ENCODE measurements around the gene SPPL2A. TPM values are rescaled to one million over a fixed set of nuclear protein-coding genes. Genes with fewer than 3 reads are reported as not detected.

Gene SPPL2A
- total and polyA plus RNA-seq, 7 donors: 70.6 to 303 (median 187) TPM

DNA sequence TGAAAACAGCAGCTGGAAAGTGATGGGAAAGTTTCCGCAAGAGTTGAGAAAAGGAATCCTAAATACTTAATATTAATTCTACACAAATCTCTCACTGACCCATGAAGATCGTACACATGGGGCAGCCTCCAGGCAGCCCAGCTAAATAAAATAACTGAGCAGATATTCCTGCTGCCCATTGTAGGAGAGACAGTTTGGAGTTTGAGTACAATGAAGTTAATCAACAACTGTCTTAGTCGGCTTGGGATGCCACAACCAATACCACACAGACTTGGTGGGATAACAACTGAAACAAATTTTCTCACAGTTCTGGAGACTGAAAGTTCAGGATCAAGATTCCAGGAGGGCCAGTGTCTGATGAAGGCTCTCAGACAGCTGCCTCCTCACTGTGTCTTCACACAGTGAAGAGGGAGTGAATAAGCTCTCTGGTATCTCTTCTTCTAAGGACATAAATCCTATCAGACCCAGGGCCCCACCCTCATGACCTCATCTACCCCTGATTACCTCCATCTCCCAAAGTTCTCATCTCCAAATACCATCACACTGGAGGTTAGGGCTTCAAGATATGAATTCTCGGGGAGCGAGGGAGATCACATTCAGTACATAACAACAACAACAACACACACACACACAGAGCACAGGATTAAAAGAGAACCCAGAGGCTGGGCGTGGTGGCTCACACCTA lies 88.6 kb downstream of the SPPL2A start:
- WGBS, 3 donors: 79 to 84% (median 83%) methylated on average over 6 of the region's 6 CpGs
- DNase-seq: no peak
- Histone ChIP-seq H3K27ac (no peak overlapping the region), H3K36me3 (ENCODE audit: insufficient read depth in 1 of 2, low read depth in 1 of 2) (peaks cover 0 to 10% of the 10 kb centered on the region in 2 donors), H3K9me3 (no peaks in the 10 kb centered on the region), H3K4me1 (no peaks in the 10 kb centered on the region), H3K4me3 (no peak overlapping the region), H3K27me3 (ENCODE audit: insufficient read depth in 3 of 3, low read length in 2 of 3) (no peaks in the 10 kb centered on the region)
- peak; percentile 57 to 82 (median 68) for ATAC-seq
- TF ChIP-seq, protein P1, sequence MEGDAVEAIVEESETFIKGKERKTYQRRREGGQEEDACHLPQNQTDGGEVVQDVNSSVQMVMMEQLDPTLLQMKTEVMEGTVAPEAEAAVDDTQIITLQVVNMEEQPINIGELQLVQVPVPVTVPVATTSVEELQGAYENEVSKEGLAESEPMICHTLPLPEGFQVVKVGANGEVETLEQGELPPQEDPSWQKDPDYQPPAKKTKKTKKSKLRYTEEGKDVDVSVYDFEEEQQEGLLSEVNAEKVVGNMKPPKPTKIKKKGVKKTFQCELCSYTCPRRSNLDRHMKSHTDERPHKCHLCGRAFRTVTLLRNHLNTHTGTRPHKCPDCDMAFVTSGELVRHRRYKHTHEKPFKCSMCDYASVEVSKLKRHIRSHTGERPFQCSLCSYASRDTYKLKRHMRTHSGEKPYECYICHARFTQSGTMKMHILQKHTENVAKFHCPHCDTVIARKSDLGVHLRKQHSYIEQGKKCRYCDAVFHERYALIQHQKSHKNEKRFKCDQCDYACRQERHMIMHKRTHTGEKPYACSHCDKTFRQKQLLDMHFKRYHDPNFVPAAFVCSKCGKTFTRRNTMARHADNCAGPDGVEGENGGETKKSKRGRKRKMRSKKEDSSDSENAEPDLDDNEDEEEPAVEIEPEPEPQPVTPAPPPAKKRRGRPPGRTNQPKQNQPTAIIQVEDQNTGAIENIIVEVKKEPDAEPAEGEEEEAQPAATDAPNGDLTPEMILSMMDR (IDR thresholded peaks at IDR 0.05): no peak
- intact Hi-C loops (cut with DNase I): loop anchor here in 1 of 2 donors (5.0 kb wide), 1 partner anchor 210 kb away; no protein-coding TSS in a partner anchor

DNA sequence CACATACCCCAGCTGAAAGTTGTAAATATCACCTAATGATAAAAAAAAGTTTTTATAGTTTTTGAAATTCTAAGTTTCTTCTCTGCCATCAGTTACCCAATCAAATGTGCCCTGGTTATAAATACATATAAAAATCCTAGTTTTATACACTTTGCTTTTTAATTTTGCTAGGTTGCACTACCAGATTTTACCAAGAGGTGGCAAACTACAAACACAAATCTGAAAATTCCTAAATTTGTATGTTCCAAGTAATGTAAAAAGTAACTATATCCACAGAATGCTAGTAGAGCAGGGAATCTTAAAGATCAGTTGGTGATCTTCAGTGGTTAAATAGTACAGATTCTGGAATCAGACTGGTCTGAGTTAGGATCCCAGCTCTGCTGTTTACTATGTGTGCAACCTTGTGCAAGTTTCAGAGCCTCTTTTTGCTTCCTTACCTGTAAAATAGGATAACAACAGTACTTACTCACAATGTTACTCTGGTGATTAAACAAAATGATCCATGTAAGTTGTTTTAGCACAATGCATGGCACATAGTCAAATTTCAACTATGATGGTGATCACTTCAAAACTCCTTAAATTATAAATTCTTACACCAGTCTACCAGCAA lies 89.9 kb downstream of the SPPL2A start:
- Histone ChIP-seq H3K4me3 (no peak overlapping the region), H3K4me1 (peaks cover 5% of the 10 kb centered on the region), H3K27ac (no peak overlapping the region), H3K36me3 (ENCODE audit: insufficient read depth in 1 of 2, low read depth in 1 of 2) (peaks cover 0 to 10% of the 10 kb centered on the region in 2 donors), H3K9me3 (no peaks in the 10 kb centered on the region), H3K27me3 (ENCODE audit: insufficient read depth in 3 of 3, low read length in 2 of 3) (no peaks in the 10 kb centered on the region)
- intact Hi-C loops (cut with DNase I): loop anchor here in 1 of 2 donors (2.0 to 5.0 kb wide), 2 partner anchors 212 to 233 kb away; partner anchors contain the start of gene AP4E1
- TF ChIP-seq, protein P1 (IDR thresholded peaks at IDR 0.05): peak; percentile 78
- DNase-seq (no peak), ATAC-seq (peak in 1 of 4 donors; percentile 25)

DNA sequence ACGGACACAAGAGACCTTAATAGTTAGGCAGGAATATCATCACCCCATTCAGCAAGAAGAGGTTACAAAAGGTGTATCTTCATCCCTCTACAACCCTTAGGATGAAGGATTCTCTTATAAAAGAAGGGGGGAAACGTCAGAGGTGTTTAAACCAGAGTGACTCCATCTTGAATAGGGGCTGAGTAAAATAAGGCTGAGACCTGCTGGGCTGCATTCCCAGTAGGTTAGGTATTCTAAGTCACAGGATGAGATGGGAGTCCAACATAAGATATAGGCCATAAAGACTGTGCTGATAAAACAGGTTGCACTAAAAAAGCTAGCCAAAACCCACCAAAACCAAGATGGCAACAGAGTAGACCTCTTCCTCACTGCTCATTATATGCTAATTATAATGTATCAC lies 95.4 kb downstream of the SPPL2A start:
- no peak overlapping the region for H3K4me3 ChIP-seq
- no peaks in the 10 kb centered on the region for H3K9me3 ChIP-seq
- DNase-seq (no peak), ATAC-seq (peak in 1 of 4 donors; percentile 10)
- H3K27ac ChIP-seq: no peak overlapping the region
- peaks cover 9% of the 10 kb centered on the region for H3K4me1 ChIP-seq
- H3K36me3 ChIP-seq (ENCODE audit: insufficient read depth in 1 of 2, low read depth in 1 of 2): peaks cover 0 to 17% of the 10 kb centered on the region in 2 donors
- WGBS, 3 donors: 70 to 84% (median 74%) methylated on average over 2 of the region's 2 CpGs
- H3K27me3 ChIP-seq (ENCODE audit: insufficient read depth in 3 of 3, low read length in 2 of 3): no peaks in the 10 kb centered on the region
- intact Hi-C loops (cut with DNase I): loop anchor here in 1 of 2 donors (5.0 kb wide), 1 partner anchor 207 kb away; no protein-coding TSS in a partner anchor
- TF ChIP-seq, protein P1 (IDR thresholded peaks at IDR 0.05): no peak

DNA sequence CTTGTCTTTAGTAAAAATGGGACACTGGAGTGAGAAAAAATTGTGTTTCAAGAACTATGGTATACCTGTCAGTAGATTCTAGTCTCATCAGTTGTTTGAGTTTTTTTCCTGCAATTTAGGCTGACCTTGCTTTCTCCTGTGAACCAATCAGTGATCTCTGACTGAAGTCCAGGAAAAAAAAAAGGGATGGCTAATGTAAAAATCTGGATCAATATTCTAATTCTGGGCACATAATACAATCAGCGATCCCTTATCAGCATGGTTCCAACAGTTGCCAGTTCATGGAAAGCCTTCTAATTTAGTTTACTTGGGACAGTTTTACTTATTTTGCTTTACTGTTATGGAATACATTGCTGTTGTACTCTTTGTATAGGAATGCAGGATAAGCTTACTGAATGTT lies 95.9 kb downstream of the SPPL2A start:
- 96 to 100% (median 97%) methylated on average over 1 of the region's 1 CpG for WGBS, 3 donors

More for the DNA sequence above, 95.9 kb downstream of the SPPL2A start:
- no peaks in the 10 kb centered on the region for H3K27me3 ChIP-seq (ENCODE audit: insufficient read depth in 3 of 3, low read length in 2 of 3)
- no peak overlapping the region for H3K27ac ChIP-seq
- DNase-seq: no peak
- H3K4me3 ChIP-seq: no peak overlapping the region
- intact Hi-C loops (cut with DNase I): loop anchor here in 1 of 2 donors (5.0 kb wide), 1 partner anchor 208 kb away; no protein-coding TSS in a partner anchor
- no peaks in the 10 kb centered on the region for H3K9me3 ChIP-seq
- no peak for ATAC-seq
- H3K36me3 ChIP-seq (ENCODE audit: insufficient read depth in 1 of 2, low read depth in 1 of 2): peaks cover 0 to 19% of the 10 kb centered on the region in 2 donors
- peaks cover 9% of the 10 kb centered on the region for H3K4me1 ChIP-seq
- TF ChIP-seq, protein P1 (IDR thresholded peaks at IDR 0.05): no peak

Measured in psoas muscle (tissue), 8 donors.